HuH-7 (cell line): ENCODE results near the gene MYH16.
"Not testable (repeated sequence)": the region's sequence is repeated elsewhere in the genome, so short reads cannot be mapped to it uniquely, and the experiment has no call there.

ENCODE experiments used
- DNase-seq: peaks from one replicate; pipeline ENCODE4 v3.0.0; 2011; ENCODE audit warnings: low spot score

Gene MYH16

DNA sequence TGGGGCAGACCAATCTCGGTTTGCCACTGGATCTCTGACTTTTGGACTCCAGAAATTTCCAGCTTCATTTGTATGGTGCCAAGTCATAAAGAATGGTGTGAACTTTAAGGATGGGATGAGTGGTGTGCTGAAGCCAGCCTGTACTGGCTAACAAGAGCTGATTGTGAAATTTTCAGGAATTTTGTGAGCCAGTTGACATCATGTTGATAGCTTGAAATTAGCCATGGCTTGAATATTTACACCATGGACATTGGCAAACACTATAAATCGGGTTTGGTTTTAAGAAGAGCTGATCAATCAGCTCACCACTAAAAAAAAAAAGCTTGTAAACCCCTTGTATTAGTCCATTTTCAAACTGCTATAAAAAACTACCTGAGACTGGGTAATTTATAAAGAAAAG is 14.1 kb upstream of the MYH16 start:
- no peak for DNase-seq

- no peak for DNase-seq
Observed at GRCh38 chr7:99260395-99260794, 12.2 kb upstream of the MYH16 start.

GRCh38 chr7:99261646-99262045 is 11.0 kb upstream of the MYH16 start:
- DNase-seq = no peak

DNA sequence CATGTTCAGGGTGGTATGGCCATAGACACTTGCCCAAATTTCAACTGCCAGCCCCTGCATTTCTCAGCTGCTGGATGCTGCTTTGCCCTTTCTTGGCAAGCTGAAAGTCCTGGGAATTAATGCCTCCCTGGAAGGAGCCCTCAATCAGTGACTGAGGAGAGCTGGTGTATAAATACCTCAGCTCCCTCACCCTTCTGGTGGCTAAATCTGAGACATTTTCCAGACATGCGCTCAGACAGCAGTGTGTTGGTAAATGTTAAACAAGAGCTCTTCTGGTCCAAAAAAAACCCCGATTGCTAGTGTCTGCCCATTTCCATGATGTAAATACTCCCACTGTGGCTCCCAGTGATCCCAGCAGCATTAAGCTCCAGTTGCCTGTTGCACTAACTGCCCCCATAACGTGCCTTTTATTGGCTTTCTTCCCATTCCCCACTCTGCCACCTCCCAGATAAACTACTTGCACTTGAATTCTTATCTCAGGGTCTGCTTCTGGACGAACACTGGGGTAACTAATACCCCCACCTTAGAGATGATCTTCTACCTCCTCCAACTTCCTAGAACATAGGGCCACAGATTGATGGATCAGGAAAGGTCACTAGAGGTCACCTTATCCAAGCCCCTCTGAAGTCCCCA is 6.7 kb upstream of the MYH16 start:
- DNase-seq = no peak

DNA sequence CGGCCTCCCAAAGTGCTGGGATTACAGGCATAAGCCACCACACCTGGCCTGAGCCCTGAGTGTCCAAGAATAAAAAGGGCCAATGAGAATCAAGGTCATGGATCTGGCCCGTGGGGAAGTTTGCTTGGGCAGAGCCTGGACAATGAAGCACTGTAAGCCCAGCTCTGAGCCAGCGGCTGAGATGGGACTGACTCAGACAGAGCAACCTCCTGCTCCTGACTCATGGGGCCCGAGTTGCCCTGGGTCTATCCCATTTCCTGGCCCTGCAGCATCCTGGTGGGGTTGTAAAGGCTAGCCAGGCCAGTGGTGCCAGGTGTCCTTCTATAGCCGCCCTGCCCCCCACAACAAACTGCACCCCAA is 5.2 kb upstream of the MYH16 start:
- DNase-seq = peak; percentile 52

DNA sequence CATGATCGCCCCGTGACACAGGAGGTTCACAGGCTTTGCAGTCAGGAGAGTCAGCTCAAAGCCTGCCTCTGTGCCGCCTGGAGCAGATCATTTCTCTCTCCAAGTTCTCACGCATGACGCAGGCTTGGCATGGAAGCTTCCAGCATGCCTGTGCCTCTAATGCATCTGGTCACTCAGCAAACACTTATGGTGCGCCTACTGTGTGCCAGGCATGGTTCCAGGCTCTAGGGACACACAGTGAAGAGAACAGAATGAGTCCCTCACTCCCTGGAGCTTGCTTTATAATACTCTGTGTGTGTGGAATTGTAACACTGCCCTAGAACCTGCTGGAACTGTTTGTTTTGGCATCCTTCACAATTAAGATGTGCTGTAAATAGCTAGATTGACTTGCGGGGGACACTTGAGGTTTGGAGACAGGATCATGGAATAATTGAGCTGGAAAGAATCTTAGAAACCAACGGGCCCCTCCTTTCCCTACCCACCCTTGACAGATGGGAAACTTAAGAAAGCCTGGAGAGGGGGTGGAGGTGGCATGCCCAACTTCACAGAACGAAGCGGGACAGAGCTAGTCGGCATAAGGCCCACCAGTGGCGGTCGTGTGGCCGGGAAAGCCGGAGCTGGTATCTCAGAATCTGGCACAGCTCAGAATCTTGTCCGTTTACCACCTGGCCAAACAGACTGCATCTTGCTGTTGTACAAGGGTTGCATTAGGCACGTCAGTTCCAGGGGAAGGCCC is 4.6 kb upstream of the MYH16 start:
- no peak for DNase-seq

- no peak for DNase-seq
Observed at GRCh38 chr7:99268577-99268908, 4.1 kb upstream of the MYH16 start.

DNA sequence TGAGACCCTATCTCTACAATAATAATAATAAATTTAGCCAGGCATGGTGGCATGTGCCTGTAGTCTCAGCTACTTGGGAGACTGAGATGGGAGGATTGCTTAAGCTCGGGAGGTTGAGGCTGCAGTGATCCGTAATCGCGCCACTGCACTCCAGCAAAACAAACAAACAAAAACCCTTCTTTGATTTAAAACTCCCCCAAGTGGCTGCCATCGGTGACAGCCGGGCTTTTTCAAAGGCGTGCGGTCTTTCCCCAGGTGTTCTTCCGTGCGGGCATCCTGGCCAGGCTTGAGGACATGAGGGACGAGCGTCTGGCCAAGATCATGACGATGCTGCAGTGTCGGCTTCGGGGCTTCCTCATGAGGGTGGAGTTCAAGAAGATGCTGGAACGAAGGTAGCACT is 1.9 kb upstream of the MYH16 start:
- no peak for DNase-seq

- not testable (repeated sequence) for DNase-seq
Observed at GRCh38 chr7:99273561-99273960, 922 bp downstream of the MYH16 start.

- not testable (repeated sequence) for DNase-seq
Observed at GRCh38 chr7:99274908-99275307, 2.3 kb downstream of the MYH16 start.

DNA sequence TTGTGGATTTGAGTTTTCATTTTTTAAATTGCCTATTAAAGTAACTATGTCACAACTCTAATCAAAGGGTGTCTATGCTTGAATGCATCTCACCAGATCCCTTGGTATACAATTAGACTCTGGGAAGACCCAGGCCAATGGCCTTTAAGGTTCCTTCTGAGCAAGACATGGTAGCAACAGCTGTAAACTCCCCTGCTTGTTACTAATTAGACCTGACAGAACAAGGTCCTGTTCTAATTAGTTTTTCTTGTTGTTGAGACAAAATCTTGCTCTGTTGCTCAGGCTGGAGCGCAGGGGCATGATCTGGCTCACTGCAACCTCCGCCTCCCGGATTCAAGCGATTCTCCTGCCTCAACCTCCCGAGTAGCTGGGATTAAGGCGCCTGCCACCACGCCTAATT is 2.9 kb downstream of the MYH16 start:
- no peak for DNase-seq

GRCh38 chr7:99278180-99278579 is 5.5 kb downstream of the MYH16 start:
- DNase-seq = no peak

DNA sequence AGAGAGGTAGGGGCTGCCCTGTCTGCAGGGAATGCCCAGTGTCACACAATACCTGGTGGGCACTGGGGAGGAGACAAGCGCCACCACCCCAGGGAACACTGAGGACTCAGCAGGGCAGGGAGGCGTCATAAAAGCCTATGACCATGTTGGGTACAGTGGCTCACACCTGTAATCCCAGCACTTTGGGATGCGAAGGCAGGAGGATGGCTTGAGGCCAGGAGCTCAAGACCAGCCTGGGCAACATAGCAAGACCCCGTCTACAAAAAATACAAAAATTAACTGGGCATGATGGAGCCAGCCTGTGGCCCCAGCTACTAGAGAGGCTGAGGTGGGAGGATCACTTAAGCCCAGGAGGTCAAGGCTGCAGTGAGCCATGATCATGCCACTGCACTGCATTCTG is 11.5 kb downstream of the MYH16 start:
- not testable (repeated sequence) for DNase-seq

DNA sequence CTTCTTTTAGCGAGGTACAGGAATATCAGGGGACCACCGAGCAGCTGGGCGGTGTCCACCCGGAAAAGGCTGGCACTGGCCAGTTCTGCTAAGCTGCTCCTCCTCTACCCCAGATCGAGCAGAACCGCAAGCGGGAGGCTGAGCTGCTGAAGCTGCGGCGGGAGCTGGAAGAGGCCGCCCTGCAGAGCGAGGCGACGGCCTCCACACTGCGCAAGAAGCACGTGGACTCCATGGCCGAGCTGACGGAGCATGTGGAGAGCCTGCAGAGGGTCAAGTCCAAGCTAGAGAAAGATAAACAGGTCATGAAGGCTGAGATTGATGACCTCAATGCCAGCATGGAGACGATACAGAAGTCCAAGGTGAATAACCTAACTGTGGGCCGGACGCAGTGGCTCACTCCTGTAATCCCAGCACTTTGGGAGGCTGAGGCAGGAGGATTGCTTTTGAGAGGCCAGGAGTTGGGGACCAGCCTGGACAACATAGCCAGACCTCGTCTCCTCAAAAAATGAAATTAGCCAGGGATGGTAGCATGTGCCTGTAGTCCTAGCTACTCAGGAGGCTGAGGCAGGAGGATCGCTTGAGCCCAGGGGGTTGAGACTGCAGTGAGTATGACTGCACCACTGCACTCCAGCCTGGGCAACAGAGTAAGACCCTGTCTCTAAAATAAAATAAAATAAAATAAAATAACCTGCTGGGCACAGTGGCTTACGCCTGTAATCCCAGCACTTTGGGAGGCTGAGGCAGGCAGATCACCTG is 15.3 kb downstream of the MYH16 start:
- no peak for DNase-seq

DNA sequence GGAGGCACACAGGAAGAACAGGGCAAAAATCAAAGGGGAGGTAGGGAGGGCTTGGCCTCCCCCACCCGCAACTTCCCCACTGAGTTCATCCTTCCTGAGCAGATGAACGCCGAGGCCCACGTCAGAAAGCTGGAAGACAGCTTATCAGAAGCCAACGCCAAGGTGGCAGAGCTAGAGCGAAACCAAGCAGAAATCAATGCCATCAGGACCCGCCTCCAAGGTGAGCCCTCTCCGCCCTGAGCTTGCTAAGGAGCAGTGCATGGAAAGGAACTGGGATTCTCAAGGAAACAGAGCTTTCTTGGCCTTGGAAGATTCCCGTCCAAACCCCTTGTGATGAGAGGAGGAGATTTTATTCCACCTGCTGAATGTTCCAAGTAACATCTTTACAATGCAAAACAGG is 16.5 kb downstream of the MYH16 start:
- DNase-seq = no peak

DNA sequence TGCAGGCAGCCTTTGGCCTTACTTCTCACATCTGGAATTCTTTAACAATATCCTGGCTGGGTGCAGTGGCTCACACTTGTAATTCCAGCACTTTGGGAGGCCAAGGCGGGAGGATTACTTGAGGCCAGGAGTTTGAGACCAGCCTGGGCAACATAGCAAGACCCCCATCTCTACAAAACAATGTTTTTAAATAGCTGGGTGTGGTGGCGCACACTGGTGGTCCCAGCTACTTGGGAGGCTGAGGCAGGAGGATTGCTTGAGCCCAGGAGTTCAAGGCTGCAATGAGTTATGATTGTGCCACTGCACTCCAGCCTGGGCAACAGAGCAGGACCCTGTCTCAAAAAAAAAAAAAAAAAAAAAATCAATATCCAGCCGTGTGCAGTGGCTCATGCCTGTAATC is 17.5 kb downstream of the MYH16 start:
- DNase-seq = not testable (repeated sequence)

GRCh38 chr7:99290980-99291607 is 18.5 kb downstream of the MYH16 start:
- no peak for DNase-seq

GRCh38 chr7:99292127-99292526 is 19.5 kb downstream of the MYH16 start:
- DNase-seq = no peak

GRCh38 chr7:99293167-99293566 is 20.5 kb downstream of the MYH16 start:
- DNase-seq = no peak

GRCh38 chr7:99293650-99294049 is 21.0 kb downstream of the MYH16 start:
- no peak for DNase-seq

DNA sequence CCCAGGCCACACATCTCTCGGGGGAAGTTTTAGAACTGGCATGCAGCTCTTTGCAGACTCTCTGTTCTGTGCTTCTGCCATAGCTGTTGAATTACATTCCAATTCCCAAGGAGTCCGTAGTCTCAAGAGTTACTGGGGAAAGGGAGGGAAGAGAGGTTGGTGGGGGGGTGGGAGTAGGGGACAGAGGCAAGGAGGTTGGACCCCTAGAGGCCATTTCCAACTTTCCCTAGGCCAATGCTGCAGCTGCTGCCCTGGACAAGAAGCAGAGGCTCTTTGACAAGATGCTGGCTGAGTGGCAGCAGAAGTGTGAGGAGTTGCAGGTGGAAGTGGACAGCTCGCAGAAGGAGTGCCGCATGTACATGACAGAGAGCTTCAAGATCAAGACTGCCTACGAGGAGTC is 23.8 kb downstream of the MYH16 start:
- DNase-seq = no peak

DNA sequence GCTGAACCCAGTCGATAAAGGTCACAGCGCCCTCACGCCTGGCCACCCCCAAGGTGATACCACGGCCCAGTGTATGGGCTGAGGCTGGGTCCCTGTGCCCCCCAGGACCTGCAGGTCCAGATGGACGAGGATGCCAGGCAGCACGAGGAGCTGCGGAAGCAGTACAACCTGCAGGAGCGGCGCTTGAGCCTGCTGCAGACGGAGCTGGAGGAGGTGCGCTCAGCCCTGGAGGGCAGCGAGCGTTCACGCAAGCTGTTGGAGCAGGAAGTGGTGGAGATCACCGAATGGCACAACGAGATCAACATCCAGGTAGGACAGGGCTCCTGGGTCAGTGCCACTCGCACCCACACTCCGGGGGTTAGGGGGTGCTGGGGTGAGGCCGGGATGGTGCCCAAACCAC is 28.9 kb downstream of the MYH16 start:
- DNase-seq = no peak
